Osteocyte (in vitro differentiated cells): ENCODE data around the gene NXPE1. TPM values are rescaled to one million over a fixed set of nuclear protein-coding genes. Genes with fewer than 3 reads are reported as not detected.

ENCODE experiments used
- DNase-seq: peaks from one replicate; pipeline ENCODE4 v3.0.0; 2021; ENCODE audit warnings: mixed read lengths; ENCODE audit not compliant: unreplicated experiment; ENCODE audit errors: extremely low spot score
- H3K27ac Mint-ChIP-seq: one replicate; pipeline ENCODE4 v1.8.0; 2021; ENCODE audit warnings: mild to moderate bottlenecking, mixed read lengths; ENCODE audit not compliant: unreplicated experiment
- H3K27me3 Mint-ChIP-seq: one replicate; pipeline ENCODE4 v1.8.0; 2021; ENCODE audit warnings: mixed read lengths; ENCODE audit not compliant: unreplicated experiment
- H3K36me3 Mint-ChIP-seq: one replicate; pipeline ENCODE4 v1.8.0; 2021; ENCODE audit warnings: mixed read lengths; ENCODE audit not compliant: unreplicated experiment
- H3K4me1 Mint-ChIP-seq: one replicate; pipeline ENCODE4 v1.8.0; 2021; ENCODE audit warnings: mixed read lengths; ENCODE audit not compliant: unreplicated experiment
- H3K4me3 Mint-ChIP-seq: one replicate; pipeline ENCODE4 v1.8.0; 2021; ENCODE audit warnings: mild to moderate bottlenecking, moderate library complexity, mixed read lengths; ENCODE audit not compliant: unreplicated experiment
- H3K9me3 Mint-ChIP-seq: one replicate; pipeline ENCODE4 v1.8.0; 2021; ENCODE audit warnings: mixed read lengths; ENCODE audit not compliant: unreplicated experiment
- CTCF ChIP-seq: fragments of 200-600 bp; sonication (generic); IDR thresholded peaks from 2 replicates; pipeline ENCODE4 v1.5.0; 2021; ENCODE audit warnings: antibody characterized with exemption, mild to moderate bottlenecking, moderate library complexity
- total RNA-seq: library from RNA; stranded (reverse); gene quantifications from 2 replicates; pipeline ENCODE4 v1.2.1, GENCODE V29; 2021

Gene NXPE1
- total RNA-seq, 1 donor from 2014 or later: not detected

GRCh38 chr11:114479331-114479730, 80.3 kb downstream of the NXPE1 start:
- no peaks in the 10 kb centered on the region for H3K9me3 Mint-ChIP-seq
- H3K27ac Mint-ChIP-seq: no peak overlapping the region
- H3K4me1 Mint-ChIP-seq: no peaks in the 10 kb centered on the region
- H3K4me3 Mint-ChIP-seq: no peak overlapping the region
- TF ChIP-seq CTCF: no peak
- no peak for DNase-seq
- H3K36me3 Mint-ChIP-seq: no peaks in the 10 kb centered on the region
- no peaks in the 10 kb centered on the region for H3K27me3 Mint-ChIP-seq

DNA sequence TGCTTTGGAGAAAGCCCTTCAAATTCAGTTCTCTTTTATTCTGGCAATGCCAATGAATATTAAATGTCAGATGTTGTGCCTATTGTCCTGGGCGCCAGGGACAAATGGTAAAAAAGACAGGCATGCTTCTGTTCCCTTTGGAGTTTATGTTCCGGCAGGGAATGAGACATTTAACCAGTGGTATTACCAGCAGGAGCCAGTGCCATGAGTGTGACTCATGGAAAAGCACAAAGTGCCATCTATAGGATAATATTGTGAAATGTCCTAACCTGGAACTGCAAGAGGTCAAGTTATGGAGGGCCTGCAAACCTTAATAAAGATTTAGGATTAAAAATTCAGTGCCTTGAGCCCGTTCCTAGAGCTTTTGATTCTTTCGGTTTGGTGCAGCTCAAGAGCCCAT, 80.9 kb downstream of the NXPE1 start:
- no peak overlapping the region for H3K27ac Mint-ChIP-seq
- no peak for DNase-seq
- no peaks in the 10 kb centered on the region for H3K9me3 Mint-ChIP-seq
- TF ChIP-seq CTCF: no peak
- no peaks in the 10 kb centered on the region for H3K27me3 Mint-ChIP-seq
- no peaks in the 10 kb centered on the region for H3K36me3 Mint-ChIP-seq
- H3K4me1 Mint-ChIP-seq: no peaks in the 10 kb centered on the region
- H3K4me3 Mint-ChIP-seq: no peak overlapping the region

GRCh38 chr11:114478001-114478410, 81.7 kb downstream of the NXPE1 start:
- H3K27ac Mint-ChIP-seq: no peak overlapping the region
- no peak for DNase-seq
- no peaks in the 10 kb centered on the region for H3K9me3 Mint-ChIP-seq
- H3K36me3 Mint-ChIP-seq: no peaks in the 10 kb centered on the region
- H3K4me3 Mint-ChIP-seq: no peak overlapping the region
- no peaks in the 10 kb centered on the region for H3K4me1 Mint-ChIP-seq
- TF ChIP-seq CTCF: no peak
- H3K27me3 Mint-ChIP-seq: no peaks in the 10 kb centered on the region

DNA sequence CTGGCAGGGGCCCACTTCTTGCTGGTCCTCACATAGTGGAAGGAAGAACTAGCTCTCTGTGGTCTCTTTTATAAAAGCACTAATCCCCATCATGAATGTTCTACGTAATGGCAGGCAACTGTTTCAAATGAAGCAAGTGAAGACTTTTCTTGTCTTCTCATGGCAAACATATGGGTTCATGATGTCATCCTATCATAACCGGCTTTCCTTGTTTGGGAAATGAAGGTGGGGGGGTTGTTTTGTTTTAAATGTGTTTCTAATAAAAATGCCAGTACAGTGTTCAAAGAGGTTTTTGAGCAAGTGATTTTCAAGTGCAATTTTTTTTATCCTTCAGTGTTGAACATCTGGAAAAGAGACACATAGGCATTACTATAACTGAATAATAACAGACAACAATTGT, 87.0 kb downstream of the NXPE1 start:
- Mint-ChIP-seq H3K27ac (no peak overlapping the region), H3K4me3 (no peak overlapping the region), H3K36me3 (peaks cover 9% of the 10 kb centered on the region), H3K9me3 (peaks cover 7% of the 10 kb centered on the region), H3K27me3 (no peaks in the 10 kb centered on the region), H3K4me1 (no peaks in the 10 kb centered on the region)
- DNase-seq: no peak
- no peak for TF ChIP-seq CTCF

Other genes starting within 250 kb of the NXPE1 start
- 6.8 TPM in 2 replicates for gene C11orf71, start 159.4 kb downstream of the NXPE1 start, total RNA-seq
- 35.0 and 36.9 TPM in 2 replicates for gene RBM7, start 159.2 kb downstream of the NXPE1 start, total RNA-seq
- 116 and 124 TPM in 2 replicates for gene REXO2, start 120.4 kb downstream of the NXPE1 start, total RNA-seq
- gene NXPE4, start 35.9 kb upstream of the NXPE1 start, total RNA-seq: not detected in 2 replicates
- not detected in 2 replicates for gene NXPE2, start 118.6 kb upstream of the NXPE1 start, total RNA-seq